Nephron (organoid): Measurements from ENCODE around the gene ZNF485.
A peak's percentile ranks its signal among the peaks of the same experiment; 100 is the strongest.

Source experiments
- H3K27ac Mint-ChIP-seq, 3 experiments: 2 replicates each; pipeline ENCODE4 v1.8.0; 2020; ENCODE audit warnings: mixed read lengths in 3 of 3, mild to moderate bottlenecking in 2 of 3, moderate library complexity in 1 of 3
- H3K27me3 Mint-ChIP-seq: 2 replicates; pipeline ENCODE4 v1.8.0; 2021; ENCODE audit warnings: low read depth, mild to moderate bottlenecking, moderate library complexity, mixed read lengths
- H3K36me3 Mint-ChIP-seq: 2 replicates; pipeline ENCODE4 v1.8.0; 2020; ENCODE audit warnings: low read depth, mixed read lengths
- H3K4me1 Mint-ChIP-seq: 2 replicates; pipeline ENCODE4 v1.8.0; 2020; ENCODE audit warnings: mixed read lengths
- H3K4me3 Mint-ChIP-seq, 3 experiments: 2 replicates each; pipeline ENCODE4 v1.8.0; 2020; ENCODE audit warnings: mild to moderate bottlenecking in 3 of 3, mixed read lengths in 3 of 3, moderate library complexity in 2 of 3
- H3K9me3 Mint-ChIP-seq: 2 replicates; pipeline ENCODE4 v1.8.0; 2020; ENCODE audit warnings: mixed read lengths
- CTCF ChIP-seq, 3 experiments: fragments of 200-600 bp; sonication (generic); IDR thresholded peaks; one replicate each; pipeline ENCODE4 v1.5.0; 2021; ENCODE audit warnings: antibody characterized with exemption in 3 of 3; ENCODE audit not compliant: unreplicated experiment in 3 of 3

Gene ZNF485

GRCh38 chr10:43610636-43611035, 4.4 kb downstream of the ZNF485 start:
- H3K36me3 Mint-ChIP-seq: peaks cover 72% of the 10 kb centered on the region
- peak overlapping the region in 1 of 3 experiments; percentile 41 for H3K4me3 Mint-ChIP-seq
- H3K9me3 Mint-ChIP-seq: peaks cover 9% of the 10 kb centered on the region
- no peak for TF ChIP-seq CTCF (IDR thresholded peaks at IDR 0.05; ENCODE audit: unreplicated experiment in 3 of 3)
- H3K4me1 Mint-ChIP-seq: peaks cover 10% of the 10 kb centered on the region
- peaks cover 3% of the 10 kb centered on the region for H3K27me3 Mint-ChIP-seq
- no peak overlapping the region for H3K27ac Mint-ChIP-seq

DNA sequence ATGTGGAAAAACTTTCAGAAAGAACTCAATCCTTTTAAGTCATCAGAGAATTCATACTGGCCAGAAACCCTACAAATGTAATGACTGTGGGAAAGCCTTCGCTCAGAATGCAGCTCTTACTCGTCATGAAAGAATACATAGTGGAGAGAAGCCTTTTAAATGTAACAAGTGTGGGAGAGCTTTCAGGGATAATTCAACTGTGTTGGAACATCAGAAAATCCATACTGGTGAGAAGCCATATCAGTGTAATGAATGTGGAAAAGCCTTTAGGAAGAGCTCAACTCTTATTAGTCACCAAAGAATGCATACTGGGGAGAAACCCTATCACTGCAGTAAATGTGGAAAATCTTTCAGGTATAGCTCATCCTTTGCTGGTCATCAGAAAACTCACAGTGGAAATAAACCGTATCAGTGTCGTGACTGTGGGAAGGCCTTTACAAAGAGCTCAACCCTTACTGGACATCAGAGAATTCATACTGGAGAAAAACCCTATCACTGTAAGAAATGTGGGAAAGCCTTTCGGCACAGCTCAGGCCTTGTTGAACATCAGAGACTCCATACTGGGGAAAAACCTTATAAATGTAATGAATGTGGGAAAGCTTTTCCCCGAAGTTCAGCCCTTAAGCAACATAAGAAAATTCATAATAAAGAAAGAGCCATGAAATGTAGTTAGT, 10.6 kb downstream of the ZNF485 start:
- H3K27ac Mint-ChIP-seq: no peak overlapping the region
- no peak overlapping the region for H3K4me3 Mint-ChIP-seq
- H3K36me3 Mint-ChIP-seq: peaks cover 64% of the 10 kb centered on the region
- peaks cover 37% of the 10 kb centered on the region for H3K9me3 Mint-ChIP-seq
- TF ChIP-seq CTCF (IDR thresholded peaks at IDR 0.05; ENCODE audit: unreplicated experiment in 3 of 3): no peak
- H3K27me3 Mint-ChIP-seq: peaks cover 3% of the 10 kb centered on the region
- H3K4me1 Mint-ChIP-seq: no peaks in the 10 kb centered on the region

DNA sequence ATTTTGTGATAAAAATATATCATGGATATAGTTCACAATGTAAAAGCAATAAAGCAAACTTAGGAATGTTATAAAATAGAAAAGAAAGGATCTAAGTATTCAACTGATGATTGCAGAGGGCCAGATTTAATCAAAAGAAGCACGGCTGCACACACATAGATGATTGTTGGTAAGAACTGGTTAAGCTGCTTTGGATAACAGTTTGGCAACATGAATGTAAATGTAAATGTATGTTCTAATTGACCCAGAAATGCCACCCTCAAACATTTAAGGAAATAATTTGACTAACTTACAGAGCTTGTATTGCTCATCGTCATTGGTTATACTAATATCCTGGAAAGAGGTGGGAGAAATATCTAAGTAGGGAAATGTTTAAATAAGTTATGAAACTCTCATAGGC, 13.1 kb downstream of the ZNF485 start:
- peaks cover 37% of the 10 kb centered on the region for H3K9me3 Mint-ChIP-seq
- H3K4me1 Mint-ChIP-seq: peaks cover 3% of the 10 kb centered on the region
- no peak overlapping the region for H3K4me3 Mint-ChIP-seq
- no peak for TF ChIP-seq CTCF (IDR thresholded peaks at IDR 0.05; ENCODE audit: unreplicated experiment in 3 of 3)
- H3K27ac Mint-ChIP-seq: no peak overlapping the region
- peaks cover 40% of the 10 kb centered on the region for H3K36me3 Mint-ChIP-seq
- no peaks in the 10 kb centered on the region for H3K27me3 Mint-ChIP-seq

DNA sequence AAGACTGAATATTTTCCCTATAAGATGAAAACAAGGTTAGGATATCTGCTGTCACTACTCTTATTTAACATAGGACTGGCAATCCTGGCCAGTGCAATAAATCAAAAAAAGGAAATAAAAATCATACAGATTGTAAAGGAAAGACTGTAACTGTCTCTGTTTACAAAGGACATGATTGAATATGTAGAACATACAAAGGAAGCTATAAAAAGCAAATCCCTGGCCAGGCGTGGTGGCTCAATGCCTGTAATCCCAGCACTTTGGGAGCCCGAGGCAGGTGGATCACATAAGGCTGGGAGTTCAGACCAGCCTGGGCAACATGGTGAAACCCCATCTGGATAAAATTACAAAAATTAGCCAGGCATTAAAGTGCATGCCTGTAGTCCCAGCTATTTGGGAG, 15.8 kb downstream of the ZNF485 start:
- peaks cover 3% of the 10 kb centered on the region for H3K4me1 Mint-ChIP-seq
- H3K4me3 Mint-ChIP-seq: no peak overlapping the region
- H3K9me3 Mint-ChIP-seq: peaks cover 17% of the 10 kb centered on the region
- no peaks in the 10 kb centered on the region for H3K27me3 Mint-ChIP-seq
- H3K27ac Mint-ChIP-seq: no peak overlapping the region
- no peak for TF ChIP-seq CTCF (IDR thresholded peaks at IDR 0.05; ENCODE audit: unreplicated experiment in 3 of 3)
- peaks cover 14% of the 10 kb centered on the region for H3K36me3 Mint-ChIP-seq

- H3K4me1 Mint-ChIP-seq: peaks cover 3% of the 10 kb centered on the region
- TF ChIP-seq CTCF (IDR thresholded peaks at IDR 0.05; ENCODE audit: unreplicated experiment in 3 of 3): no peak
- peaks cover 16% of the 10 kb centered on the region for H3K9me3 Mint-ChIP-seq
Observed at GRCh38 chr10:43623351-43623750, 17.1 kb downstream of the ZNF485 start.

DNA sequence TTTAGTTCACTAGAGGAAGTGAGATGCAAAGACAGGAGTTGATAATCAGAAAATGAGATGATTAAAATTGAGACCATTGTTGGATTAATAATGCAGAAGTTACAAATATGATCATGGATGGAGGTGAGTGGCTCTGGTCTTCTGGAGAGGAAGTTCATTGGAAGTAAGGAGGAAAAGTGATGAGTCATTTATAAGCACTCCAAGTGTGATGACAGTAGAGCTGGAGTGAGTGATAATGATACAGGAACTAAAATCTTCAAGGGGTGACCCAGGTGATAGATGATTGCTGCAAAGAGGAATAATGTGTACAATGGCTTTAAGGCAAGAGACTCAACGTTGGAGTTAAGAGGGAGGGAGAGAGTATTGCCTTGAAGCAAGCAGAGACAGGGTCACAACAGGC, 21.7 kb downstream of the ZNF485 start:
- no peak overlapping the region for H3K27ac Mint-ChIP-seq
- peaks cover 9% of the 10 kb centered on the region for H3K9me3 Mint-ChIP-seq
- peaks cover 3% of the 10 kb centered on the region for H3K4me1 Mint-ChIP-seq
- H3K27me3 Mint-ChIP-seq: peaks cover 1% of the 10 kb centered on the region
- no peaks in the 10 kb centered on the region for H3K36me3 Mint-ChIP-seq
- no peak for TF ChIP-seq CTCF (IDR thresholded peaks at IDR 0.05; ENCODE audit: unreplicated experiment in 3 of 3)
- no peak overlapping the region for H3K4me3 Mint-ChIP-seq

More at GRCh38 chr10:43623351-43623750, 17.1 kb downstream of the ZNF485 start:
- no peak overlapping the region for H3K27ac Mint-ChIP-seq
- H3K36me3 Mint-ChIP-seq: peaks cover 4% of the 10 kb centered on the region
- H3K27me3 Mint-ChIP-seq: no peaks in the 10 kb centered on the region
- H3K4me3 Mint-ChIP-seq: peak overlapping the region in 1 of 3 experiments; percentile 3
